Heart left ventricle (tissue), 13 donors: Measurements from ENCODE around the gene ANO4.

Source experiments
- CTCF ChIP-seq, 12 donors: fragments of 200-600 bp; sonication (generic) in 4 of 12; IDR thresholded peaks; one replicate each; pipeline versions ENCODE4 v1.5.0 to v1.8.0; 2018 to 2022; ENCODE audit warnings: antibody characterized with exemption in 12 of 12, mild to moderate bottlenecking in 5 of 12
- POLR2A ChIP-seq, 2 donors: fragments of 450-650 bp; IDR thresholded peaks; one replicate each; pipeline ENCODE4 v1.6.1; 2017; ENCODE audit warnings: antibody characterized with exemption in 2 of 2, mild to moderate bottlenecking in 2 of 2, moderate library complexity in 2 of 2
- donor health status: ischemic (EF 13 %, LVEDD 7.1; RV severe dilation, severe dysfunction).
- donor health status: DM: no; HTN: yes; CAD: no.
- donor health status: DM: no; HTN: no; CAD: no.
- donor health status: ischemic (EF 25% LVEDD 6.9; RV normal size, moderate dysfunction).
- donor health status: ischemic (EF 25% LVEDD 5.7; RV mildly dilated, moderate dysfunction).
- donor health status: ischemic (EF 35%, LVEDD 5.7; RV mildly dilated, moderate dysfunction).
- donor health status: nonischemic (EF 11% LVEDD 7.7; RV severe dilation, severe dysfunction).
- donor health status: DM: yes; HTN: yes; CAD: no.
- donor health status: PGD.
- donor health status: ischemic (EF 29% LVEDD 5.4; RV normal size, mild dysfunction).
- donor health status: nonischemic (EF 23%, LVEDD 6.1; RV moderate dilation, normal function).

GRCh38 chr12:101107032-101107763 is 312.6 kb downstream of the ANO4 start:
- TF ChIP-seq CTCF (IDR thresholded peaks at IDR 0.05) (no peak), POLR2A (IDR thresholded peaks at IDR 0.05) (no peak)
